HG02938 (cell line): ENCODE data around the gene FAR1.

Source experiments
- ATAC-seq: cut with Tn5 transposase; IDR thresholded peaks from one replicate; pipeline ENCODE4 v1.9.1; 2021; ENCODE audit warnings: mild to moderate bottlenecking, moderate library complexity; ENCODE audit not compliant: unreplicated experiment

FAR1 gene

GRCh38 chr11:13669544-13670488 is 1.3 kb downstream of the FAR1 start:
- ATAC-seq, result no peak

- no peak for ATAC-seq
Measured at GRCh38 chr11:13672576-13673210, 4.2 kb downstream of the FAR1 start.

GRCh38 chr11:13674799-13675509 is 6.5 kb downstream of the FAR1 start:
- ATAC-seq, result no peak

- ATAC-seq, result no peak
Measured at GRCh38 chr11:13676576-13676975, 8.1 kb downstream of the FAR1 start.

GRCh38 chr11:13679768-13680167 is 11.3 kb downstream of the FAR1 start:
- ATAC-seq, result no peak

GRCh38 chr11:13680501-13681264 is 12.2 kb downstream of the FAR1 start:
- ATAC-seq, result peak; percentile 80

GRCh38 chr11:13681446-13681845 is 13.0 kb downstream of the FAR1 start:
- ATAC-seq, result no peak

GRCh38 chr11:13682212-13682611 is 13.7 kb downstream of the FAR1 start:
- ATAC-seq, result no peak

GRCh38 chr11:13685461-13686108 is 17.1 kb downstream of the FAR1 start:
- no peak for ATAC-seq

GRCh38 chr11:13686776-13687175 is 18.3 kb downstream of the FAR1 start:
- ATAC-seq, result no peak

GRCh38 chr11:13687271-13687670 is 18.8 kb downstream of the FAR1 start:
- ATAC-seq, result no peak

GRCh38 chr11:13691286-13691899 is 22.9 kb downstream of the FAR1 start:
- no peak for ATAC-seq

GRCh38 chr11:13692172-13692571 is 23.7 kb downstream of the FAR1 start:
- ATAC-seq, result no peak

GRCh38 chr11:13694115-13694514 is 25.6 kb downstream of the FAR1 start:
- ATAC-seq, result no peak

- no peak for ATAC-seq
Measured at GRCh38 chr11:13695886-13696285, 27.4 kb downstream of the FAR1 start.

- no peak for ATAC-seq
Measured at GRCh38 chr11:13697710-13698109, 29.2 kb downstream of the FAR1 start.

GRCh38 chr11:13698132-13698531 is 29.7 kb downstream of the FAR1 start:
- ATAC-seq, result no peak

- no peak for ATAC-seq
Measured at GRCh38 chr11:13699041-13699440, 30.6 kb downstream of the FAR1 start.

GRCh38 chr11:13699870-13700269 is 31.4 kb downstream of the FAR1 start:
- ATAC-seq, result no peak

GRCh38 chr11:13701506-13701905 is 33.0 kb downstream of the FAR1 start:
- no peak for ATAC-seq
